Stomach (tissue), 9 donors: ENCODE data around the gene DRD4. TPM values are rescaled to one million over a fixed set of nuclear protein-coding genes. Genes with fewer than 3 reads are reported as not detected.
"Not testable (repeated sequence)": the region's sequence is repeated elsewhere in the genome, so short reads cannot be mapped to it uniquely, and the experiment has no call there.

ENCODE experiments used
- DNase-seq, 2 donors: peaks; one replicate each; pipeline versions ENCODE4 v3.0.0 to v3.0.0-alpha.2; 2013 to 2019
- H3K27ac ChIP-seq, 5 donors: fragments of 200-600 bp in 4 of 5; sonication (generic) in 4 of 5; one replicate each; pipeline ENCODE4 v1.5.1; 2013 to 2019; ENCODE audit warnings: mild to moderate bottlenecking in 1 of 5, moderate library complexity in 1 of 5
- H3K27me3 ChIP-seq, 3 donors: fragments of 200-600 bp; sonication (generic); one replicate each; pipeline ENCODE4 v1.5.1; 2017 to 2019; ENCODE audit warnings: mixed run types in 1 of 3
- H3K36me3 ChIP-seq, 4 donors: fragments of 200-600 bp; sonication (generic); 1 replicate in 3 of 4; 2 replicates in 1 of 4; pipeline ENCODE4 v1.5.1; 2016 to 2019
- H3K4me1 ChIP-seq, 4 donors: fragments of 200-600 bp; sonication (generic); one replicate each; pipeline ENCODE4 v1.5.1; 2016 to 2019
- H3K4me3 ChIP-seq, 4 donors: fragments of 200-600 bp; sonication (generic) in 3 of 4; one replicate each; pipeline ENCODE4 v1.5.1; 2016 to 2019; ENCODE audit warnings: mild to moderate bottlenecking in 1 of 4
- H3K9me3 ChIP-seq, 4 donors: fragments of 200-600 bp; sonication (generic); one replicate each; pipeline ENCODE4 v1.5.1; 2016 to 2019
- EP300 ChIP-seq: sonication (generic); formaldehyde crosslinking; IDR thresholded peaks from one replicate; pipeline ENCODE4 v1.6.1; 2017; ENCODE audit warnings: antibody characterized with exemption
- POLR2A ChIP-seq, 4 donors: fragments of 450-650 bp; IDR thresholded peaks; one replicate each; pipeline ENCODE4 v1.6.1; 2016; ENCODE audit warnings: antibody characterized with exemption in 4 of 4, control low read depth in 2 of 4, mild to moderate bottlenecking in 1 of 4, moderate library complexity in 1 of 4
- POLR2AphosphoS5 ChIP-seq, 3 donors: sonication (generic); formaldehyde crosslinking; IDR thresholded peaks; one replicate each; pipeline ENCODE4 v1.6.1; 2016; ENCODE audit warnings: antibody characterized with exemption in 3 of 3
- WGBS, 5 donors: extraction: QIAGEN DNeasy Blood & Tissue Kit in 3 of 5; methylation state at CpG; one replicate each; pipeline versions ENCODE4 v1.1.5 to v1.1.7; 2013 to 2018; 5-methylcytosine and 5-hydroxymethylcytosine counted together
- intact Hi-C: fragments of 100-400 bp; cut with DNase I; formaldehyde crosslinking; loops from one replicate; pipeline ENCODE4 v1.15.1; 2023; ENCODE audit warnings: low total_unique reads
- polyA plus RNA-seq, 3 donors: library from polyadenylated mRNA; stranded (reverse); fragments of 200-250 nt; gene quantifications; one replicate each; pipeline ENCODE4 v1.2.3, GENCODE V29; 2013
- total RNA-seq, 5 donors: library from RNA; depleted of rRNA; stranded (reverse); fragments of >200 nt; gene quantifications; one replicate each; pipeline versions ENCODE4 v1.1.0 to v1.2.3, GENCODE V29; 2014 to 2016
- TF ChIP-seq, protein P1 (sequence below), 7 experiments: fragments of 450-650 bp in 4 of 7; fragments of 200-600 bp in 3 of 7; sonication (generic) in 3 of 7; IDR thresholded peaks; one replicate each; pipeline ENCODE4 v1.5.1; 2016 to 2019; ENCODE audit warnings: antibody characterized with exemption in 7 of 7, control low read depth in 2 of 7, mild to moderate bottlenecking in 1 of 7
- donor health status: healthy with polysubstance abuse.
- donor health status: Bipolar disorder and iron deficiency.
- donor health status: healthy.

Gene DRD4
- total and polyA plus RNA-seq, 8 donors = 0.19 to 1.7 (median 0.50) TPM; not detected in 5

DNA sequence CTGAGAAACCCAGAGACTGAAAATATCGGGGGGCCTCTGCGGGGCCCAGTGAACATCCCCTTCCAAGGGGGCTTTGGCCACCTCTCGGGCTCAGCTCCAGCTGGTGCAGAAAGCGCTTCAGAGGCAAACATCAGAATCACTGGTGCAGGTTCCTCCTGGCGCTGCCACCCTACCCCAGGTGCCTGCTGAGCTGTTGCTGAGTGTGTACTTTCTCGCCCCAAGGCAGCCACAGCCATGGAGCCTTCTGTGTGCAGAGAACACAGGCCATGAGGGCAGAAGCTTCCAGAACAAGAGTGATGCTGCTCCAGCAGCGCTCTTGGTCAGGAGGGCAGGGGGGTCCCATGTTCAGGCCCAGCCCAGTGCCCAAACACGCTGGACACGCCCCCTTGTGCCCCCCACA, 6.3 kb downstream of the DRD4 start:
- intact Hi-C loops = no loop called here

DNA sequence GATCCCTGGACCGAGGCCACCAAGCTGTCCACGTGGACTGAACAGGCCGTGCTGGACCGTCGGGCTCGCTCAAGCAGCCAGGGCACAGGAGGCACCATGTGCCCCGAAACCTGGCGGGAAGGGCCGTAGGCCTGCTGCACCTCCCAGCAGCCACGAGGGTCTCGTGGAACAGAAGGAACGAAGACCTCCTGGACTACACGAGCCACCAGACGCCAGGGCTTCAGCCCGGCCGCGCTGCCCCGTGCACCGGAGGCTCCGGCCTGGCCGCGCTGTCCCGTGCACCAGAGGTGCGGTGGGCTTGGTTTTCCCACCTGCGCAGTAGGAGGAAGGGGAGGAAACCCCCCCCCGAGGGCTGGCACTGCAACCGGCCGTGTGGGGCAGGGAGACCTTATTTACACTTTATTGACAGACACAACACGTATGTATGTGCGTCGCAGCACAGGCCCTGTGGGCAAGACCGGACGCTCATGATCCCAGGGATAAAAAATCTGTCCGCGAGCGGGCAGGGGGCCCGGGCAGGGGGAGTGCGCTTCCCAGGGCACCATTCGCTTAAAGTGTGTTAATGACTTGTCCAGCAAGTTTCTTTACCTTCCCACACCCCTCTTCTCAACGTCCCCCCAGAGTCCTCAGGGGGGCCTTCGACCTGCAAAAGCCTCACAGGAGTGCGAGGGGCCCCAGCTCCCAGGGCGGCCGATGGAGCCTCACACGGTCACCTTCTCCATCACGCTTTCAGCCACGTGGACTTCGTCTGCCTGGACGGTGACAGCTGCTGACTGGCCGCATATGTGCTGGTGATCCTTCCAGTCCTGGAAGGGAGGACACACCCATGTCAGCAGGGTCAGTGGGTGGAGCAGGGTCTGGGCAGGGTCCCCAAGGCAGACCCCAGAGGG, 7.0 kb downstream of the DRD4 start:
- no peak overlapping the region for H3K4me3 ChIP-seq
- TF ChIP-seq POLR2AphosphoS5 (IDR thresholded peaks at IDR 0.05) = no peak
- no peak for TF ChIP-seq EP300
- no peak for TF ChIP-seq POLR2A (IDR thresholded peaks at IDR 0.05)
- TF ChIP-seq, protein P1, sequence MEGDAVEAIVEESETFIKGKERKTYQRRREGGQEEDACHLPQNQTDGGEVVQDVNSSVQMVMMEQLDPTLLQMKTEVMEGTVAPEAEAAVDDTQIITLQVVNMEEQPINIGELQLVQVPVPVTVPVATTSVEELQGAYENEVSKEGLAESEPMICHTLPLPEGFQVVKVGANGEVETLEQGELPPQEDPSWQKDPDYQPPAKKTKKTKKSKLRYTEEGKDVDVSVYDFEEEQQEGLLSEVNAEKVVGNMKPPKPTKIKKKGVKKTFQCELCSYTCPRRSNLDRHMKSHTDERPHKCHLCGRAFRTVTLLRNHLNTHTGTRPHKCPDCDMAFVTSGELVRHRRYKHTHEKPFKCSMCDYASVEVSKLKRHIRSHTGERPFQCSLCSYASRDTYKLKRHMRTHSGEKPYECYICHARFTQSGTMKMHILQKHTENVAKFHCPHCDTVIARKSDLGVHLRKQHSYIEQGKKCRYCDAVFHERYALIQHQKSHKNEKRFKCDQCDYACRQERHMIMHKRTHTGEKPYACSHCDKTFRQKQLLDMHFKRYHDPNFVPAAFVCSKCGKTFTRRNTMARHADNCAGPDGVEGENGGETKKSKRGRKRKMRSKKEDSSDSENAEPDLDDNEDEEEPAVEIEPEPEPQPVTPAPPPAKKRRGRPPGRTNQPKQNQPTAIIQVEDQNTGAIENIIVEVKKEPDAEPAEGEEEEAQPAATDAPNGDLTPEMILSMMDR (IDR thresholded peaks at IDR 0.05) = no peak
- peaks cover 10 to 56% (median 38%) of the 10 kb centered on the region in 4 donors for H3K36me3 ChIP-seq
- H3K9me3 ChIP-seq = no peaks in the 10 kb centered on the region
- DNase-seq = no peak
- intact Hi-C loops = no loop called here
- H3K27me3 ChIP-seq = peaks cover 0 to 21% (median 12%) of the 10 kb centered on the region in 3 donors
- peaks cover 0 to 14% (median 8%) of the 10 kb centered on the region in 4 donors for H3K4me1 ChIP-seq
- 85 to 91% (median 88%) methylated on average over 41 to 50 of the region's 50 CpGs for WGBS, 5 donors
- H3K27ac ChIP-seq = no peak overlapping the region

More for the DNA sequence above, 6.3 kb downstream of the DRD4 start:
- peaks cover 10 to 56% (median 38%) of the 10 kb centered on the region in 4 donors for H3K36me3 ChIP-seq
- no peak overlapping the region for H3K4me3 ChIP-seq
- H3K9me3 ChIP-seq = no peaks in the 10 kb centered on the region
- H3K4me1 ChIP-seq = peaks cover 0 to 20% (median 11%) of the 10 kb centered on the region in 4 donors
- peaks cover 0 to 28% (median 19%) of the 10 kb centered on the region in 3 donors for H3K27me3 ChIP-seq
- DNase-seq = no peak
- TF ChIP-seq, protein P1 (IDR thresholded peaks at IDR 0.05) = no peak
- TF ChIP-seq POLR2AphosphoS5 (IDR thresholded peaks at IDR 0.05) (no peak), POLR2A (IDR thresholded peaks at IDR 0.05) (no peak), EP300 (no peak)
- WGBS, 5 donors = 87 to 95% (median 93%) methylated on average over 5 to 9 of the region's 9 CpGs
- no peak overlapping the region for H3K27ac ChIP-seq

DNA sequence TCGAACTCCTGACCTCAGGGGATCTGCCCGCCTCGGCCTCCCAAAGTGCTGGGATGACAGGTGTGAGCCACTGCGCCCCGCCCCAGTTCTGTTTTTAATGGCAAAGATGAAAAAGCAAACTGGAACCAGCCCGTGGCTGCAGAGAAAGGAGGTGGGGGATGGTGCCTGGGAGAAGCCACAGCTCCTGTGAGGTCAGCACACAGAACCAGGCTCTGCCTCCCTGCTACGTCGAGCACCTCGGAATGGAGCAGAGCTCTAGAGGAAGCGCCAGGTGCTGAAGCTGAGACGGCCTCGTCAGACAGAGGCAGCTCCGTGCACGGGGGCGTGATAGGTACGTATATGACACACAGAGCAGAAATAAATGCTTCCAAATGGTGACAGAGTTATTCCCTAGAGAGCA, 8.5 kb downstream of the DRD4 start:
- Histone ChIP-seq H3K27me3 (peaks cover 0 to 7% (median 0%) of the 10 kb centered on the region in 3 donors), H3K9me3 (no peaks in the 10 kb centered on the region), H3K27ac (no peak overlapping the region), H3K4me3 (no peak overlapping the region), H3K4me1 (no peaks in the 10 kb centered on the region), H3K36me3 (peaks cover 14 to 65% (median 43%) of the 10 kb centered on the region in 4 donors)
- TF ChIP-seq EP300 (no peak), POLR2A (IDR thresholded peaks at IDR 0.05) (no peak), POLR2AphosphoS5 (IDR thresholded peaks at IDR 0.05) (no peak)
- TF ChIP-seq, protein P1 (IDR thresholded peaks at IDR 0.05) = no peak
- intact Hi-C loops = no loop called here
- no peak for DNase-seq
- 83 to 90% (median 87%) methylated on average over 12 to 16 of the region's 16 CpGs for WGBS, 5 donors

DNA sequence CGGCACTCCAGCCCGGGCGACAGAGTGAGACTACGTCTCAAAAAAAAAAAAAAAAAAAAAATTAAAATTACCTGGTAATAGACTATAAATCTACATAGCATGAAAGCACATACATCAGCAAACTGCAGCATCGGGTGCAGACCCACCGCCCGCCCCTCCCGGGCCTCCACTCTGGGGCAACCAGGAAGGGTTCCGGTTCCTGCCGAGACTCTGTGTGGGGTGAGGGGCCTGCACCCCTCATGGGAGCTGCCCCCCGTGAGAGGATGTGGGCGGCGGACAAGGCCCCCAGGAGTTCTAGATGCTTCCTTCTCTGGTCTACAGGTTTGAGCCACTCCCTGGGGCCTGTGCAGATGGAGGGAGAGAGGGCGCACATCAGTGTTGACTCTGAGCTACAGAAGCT, 9.1 kb downstream of the DRD4 start:
- DNase-seq = no peak
- H3K4me1 ChIP-seq = no peaks in the 10 kb centered on the region
- no peak overlapping the region for H3K4me3 ChIP-seq
- intact Hi-C loops = no loop called here
- no peak overlapping the region for H3K27ac ChIP-seq
- H3K27me3 ChIP-seq = no peaks in the 10 kb centered on the region
- H3K9me3 ChIP-seq = no peaks in the 10 kb centered on the region
- peaks cover 14 to 67% (median 44%) of the 10 kb centered on the region in 4 donors for H3K36me3 ChIP-seq
- TF ChIP-seq POLR2A (IDR thresholded peaks at IDR 0.05) (no peak), EP300 (no peak), POLR2AphosphoS5 (IDR thresholded peaks at IDR 0.05) (no peak)
- TF ChIP-seq, protein P1 (IDR thresholded peaks at IDR 0.05) = no peak
- 87 to 92% (median 91%) methylated on average over 14 of the region's 14 CpGs for WGBS, 5 donors

- H3K27ac ChIP-seq, H3K27me3 ChIP-seq, intact Hi-C loops, H3K4me3 ChIP-seq, H3K4me1 ChIP-seq, H3K9me3 ChIP-seq, DNase-seq: not testable (repeated sequence)
- WGBS, 5 donors = 65 to 76% (median 72%) methylated on average over 9 to 10 of the region's 14 CpGs
- peaks cover 14 to 60% (median 40%) of the 10 kb centered on the region in 4 donors for H3K36me3 ChIP-seq
Measured at GRCh38 chr11:647672-648158, 10.6 kb downstream of the DRD4 start.
